Common myeloid progenitor, CD34-positive (primary cell): ENCODE data around the gene KIF19.

Experiments used
- CTCF ChIA-PET: fragments of 350-600 bp; sonication (Branson Sonifier 250); formaldehyde crosslinking; loops from one replicate; lab custom pipeline; 2021; ENCODE audit warnings: antibody characterized with exemption; lab: Charles Lee
- POLR2A ChIA-PET: fragments of 350-600 bp; sonication (Branson Sonifier 250); formaldehyde crosslinking; loops from one replicate; lab custom pipeline; 2021; ENCODE audit warnings: antibody characterized with exemption; lab: Charles Lee
- DNase-seq, 3 donors: peaks; one replicate each; pipeline versions ENCODE4 v3.0.0 to v3.0.0-alpha.2; 2013
- H3K27ac ChIP-seq, 2 experiments: 1 replicate in 1 of 2; 2 replicates in 1 of 2; pipeline ENCODE4 v1.7.0; 2013; ENCODE audit warnings: inconsistent platforms in 2 of 2, low read length in 2 of 2, mild to moderate bottlenecking in 2 of 2, low read depth in 1 of 2, moderate library complexity in 1 of 2; ENCODE audit not compliant: severe bottlenecking in 2 of 2, insufficient read depth in 1 of 2, poor library complexity in 1 of 2
- H3K27me3 ChIP-seq, 5 experiments: replicated peaks in 2 of 5; 1 replicate in 3 of 5; 2 replicates in 2 of 5; pipeline versions ENCODE4 v1.6.1 to v1.7.0; 2013; ENCODE audit warnings: low read length in 4 of 5, mild to moderate bottlenecking in 2 of 5, moderate library complexity in 2 of 5, inconsistent platforms in 1 of 5; ENCODE audit not compliant: insufficient read depth in 5 of 5, control insufficient read depth in 4 of 5
- H3K36me3 ChIP-seq, 4 experiments: 1 replicate in 2 of 4; 2 replicates in 2 of 4; pipeline versions ENCODE4 v1.6.1 to v1.7.0; 2013; ENCODE audit warnings: low read length in 3 of 4, control low read depth in 1 of 4, mild to moderate bottlenecking in 1 of 4; ENCODE audit not compliant: control insufficient read depth in 4 of 4, insufficient read depth in 4 of 4
- H3K4me1 ChIP-seq, 4 experiments: 1 replicate in 3 of 4; 2 replicates in 1 of 4; pipeline versions ENCODE4 v1.6.1 to v1.7.1; 2013; ENCODE audit warnings: low read length in 3 of 4, mild to moderate bottlenecking in 3 of 4, control low read depth in 1 of 4, inconsistent platforms in 1 of 4, moderate library complexity in 1 of 4; ENCODE audit not compliant: control insufficient read depth in 4 of 4, insufficient read depth in 4 of 4; ENCODE audit errors: control extremely low read depth in 1 of 4
- H3K4me3 ChIP-seq, 7 experiments: 1 replicate in 4 of 7; 2 replicates in 3 of 7; pipeline versions ENCODE4 v1.5.1 to v1.7.0; 2013; ENCODE audit warnings: mild to moderate bottlenecking in 7 of 7, low read length in 6 of 7, moderate library complexity in 6 of 7, inconsistent platforms in 2 of 7, low read depth in 2 of 7, control low read depth in 1 of 7; ENCODE audit not compliant: insufficient read depth in 4 of 7, control insufficient read depth in 1 of 7; ENCODE audit errors: extremely low read depth in 1 of 7
- H3K9me3 ChIP-seq, 5 experiments: 1 replicate in 4 of 5; 2 replicates in 1 of 5; pipeline versions ENCODE4 v1.6.1 to v1.7.1; 2013; ENCODE audit warnings: low read length in 4 of 5, mild to moderate bottlenecking in 2 of 5, inconsistent platforms in 1 of 5, low read depth in 1 of 5, moderate library complexity in 1 of 5; ENCODE audit not compliant: control insufficient read depth in 4 of 5, insufficient read depth in 2 of 5; ENCODE audit errors: control extremely low read depth in 1 of 5
- WGBS: methylation state at CpG from one replicate; pipeline ENCODE4 v1.1.5; 2013; ENCODE audit not compliant: insufficient coverage; 5-methylcytosine and 5-hydroxymethylcytosine counted together

KIF19 gene

GRCh38 chr17:74389937-74390679 is 64.1 kb downstream of the KIF19 start:
- ChIA-PET CTCF (interaction anchor here (1.0 to 2.1 kb wide), 5 partner anchors 9 to 101 kb away, joined by 3 to 8 read pairs (median 5); no protein-coding TSS in a partner anchor), POLR2A (no interaction called here)
- H3K4me3 ChIP-seq = no peak overlapping the region
- H3K9me3 ChIP-seq = peaks cover 0 to 2% (median 0%) of the 10 kb centered on the region in 5 experiments
- 90% methylated on average over 1 of the region's 2 CpGs for WGBS
- no peak for DNase-seq
- no peaks in the 10 kb centered on the region for H3K36me3 ChIP-seq
- no peak overlapping the region for H3K27ac ChIP-seq
- H3K4me1 ChIP-seq = peaks cover 0 to 17% (median 11%) of the 10 kb centered on the region in 4 experiments
- H3K27me3 ChIP-seq = no peaks in the 10 kb centered on the region

GRCh38 chr17:74390680-74391653 is 64.9 kb downstream of the KIF19 start:
- POLR2A ChIA-PET = no interaction called here

GRCh38 chr17:74391771-74392170 is 65.7 kb downstream of the KIF19 start:
- 6% methylated on average over 2 of the region's 5 CpGs for WGBS
- no peak overlapping the region for H3K4me3 ChIP-seq
- peaks cover 0 to 18% (median 7%) of the 10 kb centered on the region in 4 experiments for H3K4me1 ChIP-seq
- H3K9me3 ChIP-seq = peaks cover 0 to 2% (median 0%) of the 10 kb centered on the region in 5 experiments
- ChIA-PET POLR2A (no interaction called here), CTCF (interaction anchor here (0.7 to 2.1 kb wide), 11 partner anchors 11 to 118 kb away, joined by 3 to 8 read pairs (median 4); no protein-coding TSS in a partner anchor)
- H3K36me3 ChIP-seq = no peaks in the 10 kb centered on the region
- no peak overlapping the region for H3K27ac ChIP-seq
- peak in 2 of 3 donors; percentile 47 to 53 for DNase-seq
- H3K27me3 ChIP-seq = no peaks in the 10 kb centered on the region

More at GRCh38 chr17:74390680-74391653, 64.9 kb downstream of the KIF19 start:
- no peak for DNase-seq
- CTCF ChIA-PET = interaction anchor here (0.8 to 2.1 kb wide), 11 partner anchors 10 to 119 kb away, joined by 3 to 8 read pairs (median 4); no protein-coding TSS in a partner anchor
- WGBS = 88% methylated on average over 8 of the region's 11 CpGs
- peaks cover 0 to 18% (median 11%) of the 10 kb centered on the region in 4 experiments for H3K4me1 ChIP-seq
- peaks cover 0 to 2% (median 0%) of the 10 kb centered on the region in 5 experiments for H3K9me3 ChIP-seq
- no peaks in the 10 kb centered on the region for H3K27me3 ChIP-seq
- no peak overlapping the region for H3K4me3 ChIP-seq
- no peak overlapping the region for H3K27ac ChIP-seq
- H3K36me3 ChIP-seq = no peaks in the 10 kb centered on the region

- no peak for DNase-seq
- POLR2A ChIA-PET = no interaction called here
- H3K27ac ChIP-seq = no peak overlapping the region
- WGBS = 95% methylated on average over 2 of the region's 5 CpGs
- H3K4me1 ChIP-seq = peaks cover 0 to 18% (median 6%) of the 10 kb centered on the region in 4 experiments
- no peak overlapping the region for H3K4me3 ChIP-seq
- H3K27me3 ChIP-seq = no peaks in the 10 kb centered on the region
- H3K36me3 ChIP-seq = no peaks in the 10 kb centered on the region
- H3K9me3 ChIP-seq = peaks cover 0 to 2% (median 0%) of the 10 kb centered on the region in 5 experiments
- CTCF ChIA-PET = interaction anchor here (0.7 to 1.5 kb wide), 5 partner anchors 10 to 103 kb away, joined by 3 to 4 read pairs (median 3); no protein-coding TSS in a partner anchor
These were observed 66.8 kb downstream of the KIF19 start for GRCh38 chr17:74392848-74393247.

GRCh38 chr17:74393346-74393942 is 67.4 kb downstream of the KIF19 start:
- ChIA-PET CTCF (interaction anchor here (0.8 to 1.5 kb wide), 8 partner anchors 10 to 99 kb away, joined by 3 to 4 read pairs (median 3); no protein-coding TSS in a partner anchor), POLR2A (no interaction called here)
- Histone ChIP-seq H3K4me1 (peaks cover 0 to 18% (median 6%) of the 10 kb centered on the region in 4 experiments), H3K4me3 (no peak overlapping the region), H3K9me3 (peaks cover 0 to 2% (median 0%) of the 10 kb centered on the region in 5 experiments), H3K27ac (no peak overlapping the region), H3K36me3 (no peaks in the 10 kb centered on the region), H3K27me3 (no peaks in the 10 kb centered on the region)
- 88% methylated on average over 4 of the region's 6 CpGs for WGBS
- no peak for DNase-seq

- no peaks in the 10 kb centered on the region for H3K36me3 ChIP-seq
- WGBS = 92% methylated on average over 9 of the region's 12 CpGs
- CTCF ChIA-PET = interaction anchor here (0.5 to 2.0 kb wide), 7 partner anchors 12 to 98 kb away, joined by 3 to 6 read pairs (median 3); no protein-coding TSS in a partner anchor
- peaks cover 0 to 18% (median 6%) of the 10 kb centered on the region in 4 experiments for H3K4me1 ChIP-seq
- DNase-seq = no peak
- POLR2A ChIA-PET = no interaction called here
- H3K9me3 ChIP-seq = peaks cover 0 to 2% (median 0%) of the 10 kb centered on the region in 5 experiments
- H3K4me3 ChIP-seq = no peak overlapping the region
- no peaks in the 10 kb centered on the region for H3K27me3 ChIP-seq
- no peak overlapping the region for H3K27ac ChIP-seq
These were observed 68.4 kb downstream of the KIF19 start for GRCh38 chr17:74394275-74394950.
